ENCODE results near the gene PRICKLE2. TPM values are rescaled to one million over a fixed set of nuclear protein-coding genes. Genes with fewer than 3 reads are reported as not detected.

Gene PRICKLE2
- total RNA-seq, 1 experiment from 2014 or later: 3.2 TPM

DNA sequence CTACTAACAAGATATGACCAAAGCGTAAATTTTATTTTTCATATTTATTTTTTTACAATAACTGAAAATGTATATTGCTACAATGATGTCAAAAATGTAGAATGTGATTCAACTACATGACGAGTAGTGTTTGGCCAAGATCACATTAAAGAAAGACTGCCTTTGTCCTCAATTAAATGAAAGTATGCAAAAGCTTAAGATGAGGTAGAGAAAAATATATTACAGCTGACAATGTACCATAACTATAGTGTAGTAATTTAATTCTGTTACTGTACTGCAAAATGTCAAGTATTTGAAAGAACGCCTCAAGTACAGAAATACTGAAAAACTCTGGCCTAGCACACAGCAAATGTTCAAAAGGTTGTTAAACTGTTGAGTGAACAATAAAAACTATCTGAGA is 9.7 kb downstream of the PRICKLE2 start:
- Mint-ChIP-seq H3K27me3 (ENCODE audit: low read depth) (peaks cover 47% of the 10 kb centered on the region), H3K36me3 (ENCODE audit: insufficient read depth in 1 of 3, low read depth in 3 of 3) (no peaks in the 10 kb centered on the region), H3K27ac (no peak overlapping the region), H3K4me3 (no peak overlapping the region), H3K4me1 (peaks cover 53 to 58% of the 10 kb centered on the region in 2 experiments), H3K9me3 (no peaks in the 10 kb centered on the region)
- Histone ChIP-seq H3K9ac (ENCODE audit: extremely low read depth, insufficient read length, low read length) (no peak overlapping the region), H3K79me2 (ENCODE audit: insufficient read depth, low read length) (no peaks in the 10 kb centered on the region), H2BK5ac (ENCODE audit: insufficient read length, low read length) (no peak overlapping the region), H3T11ph (ENCODE audit: low read length) (no peak overlapping the region), H3K4me1 (ENCODE audit: insufficient read depth, low read length) (peaks cover 10% of the 10 kb centered on the region), H4K91ac (ENCODE audit: insufficient read length, low read depth, low read length) (no peak overlapping the region), H3K4me2 (ENCODE audit: insufficient read depth, insufficient read length, low read length) (no peak overlapping the region), H2BK12ac (ENCODE audit: insufficient read length, low read depth, low read length) (no peak overlapping the region), H3K27me3 (ENCODE audit: insufficient read depth, low read length) (peaks cover 8% of the 10 kb centered on the region; the same call in 1 of the 2 replicates), H4K5ac (ENCODE audit: insufficient read length, low read depth, low read length) (no peak overlapping the region), H3K27ac (ENCODE audit: insufficient read length, low read depth, low read length) (no peak overlapping the region), H3K23me2 (ENCODE audit: insufficient read length, low read depth, low read length, poor library complexity, severe bottlenecking) (no peaks in the 10 kb centered on the region), H4K20me1 (ENCODE audit: control insufficient read depth, insufficient read depth, insufficient read length) (no peaks in the 10 kb centered on the region), H3K18ac (ENCODE audit: insufficient read length, low read depth, low read length) (no peak overlapping the region), H2BK15ac (ENCODE audit: low read depth, low read length) (no peak overlapping the region), H3K4ac (ENCODE audit: low read depth, low read length) (no peak overlapping the region), H3K79me1 (ENCODE audit: insufficient read depth, low read depth, low read length, poor library complexity, severe bottlenecking) (no peaks in the 10 kb centered on the region), H2BK20ac (ENCODE audit: low read depth, low read length, poor library complexity, severe bottlenecking) (no peak overlapping the region), H3K23ac (ENCODE audit: insufficient read length, low read depth, low read length) (no peak overlapping the region), H4K8ac (replicated peaks; ENCODE audit: insufficient read length, low read depth, low read length) (no peak overlapping the region), H2BK120ac (ENCODE audit: low read depth, low read length, poor library complexity, severe bottlenecking) (no peak overlapping the region), H2AFZ (ENCODE audit: low read length) (no peak overlapping the region), H3K9me3 (ENCODE audit: control insufficient read depth, low read depth, low read length) (no peaks in the 10 kb centered on the region), H3K56ac (ENCODE audit: insufficient read length, low read depth, low read length) (no peak overlapping the region), H2AK5ac (ENCODE audit: insufficient read length, low read length) (no peak overlapping the region), H3K14ac (ENCODE audit: insufficient read depth, low read length) (no peak overlapping the region)
- TF ChIP-seq, protein P1, sequence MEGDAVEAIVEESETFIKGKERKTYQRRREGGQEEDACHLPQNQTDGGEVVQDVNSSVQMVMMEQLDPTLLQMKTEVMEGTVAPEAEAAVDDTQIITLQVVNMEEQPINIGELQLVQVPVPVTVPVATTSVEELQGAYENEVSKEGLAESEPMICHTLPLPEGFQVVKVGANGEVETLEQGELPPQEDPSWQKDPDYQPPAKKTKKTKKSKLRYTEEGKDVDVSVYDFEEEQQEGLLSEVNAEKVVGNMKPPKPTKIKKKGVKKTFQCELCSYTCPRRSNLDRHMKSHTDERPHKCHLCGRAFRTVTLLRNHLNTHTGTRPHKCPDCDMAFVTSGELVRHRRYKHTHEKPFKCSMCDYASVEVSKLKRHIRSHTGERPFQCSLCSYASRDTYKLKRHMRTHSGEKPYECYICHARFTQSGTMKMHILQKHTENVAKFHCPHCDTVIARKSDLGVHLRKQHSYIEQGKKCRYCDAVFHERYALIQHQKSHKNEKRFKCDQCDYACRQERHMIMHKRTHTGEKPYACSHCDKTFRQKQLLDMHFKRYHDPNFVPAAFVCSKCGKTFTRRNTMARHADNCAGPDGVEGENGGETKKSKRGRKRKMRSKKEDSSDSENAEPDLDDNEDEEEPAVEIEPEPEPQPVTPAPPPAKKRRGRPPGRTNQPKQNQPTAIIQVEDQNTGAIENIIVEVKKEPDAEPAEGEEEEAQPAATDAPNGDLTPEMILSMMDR (conservative IDR thresholded peaks at IDR 0.05): no peak
- no CpG with 5 or more reads among the region's 3 CpGs for WGBS (ENCODE audit: extremely low coverage, insufficient read length, low lambda C conversion rate)
- no peak for DNase-seq
